Astrocyte (in vitro differentiated cells and primary cell): ENCODE measurements around the gene BCL2. TPM values are rescaled to one million over a fixed set of nuclear protein-coding genes. Genes with fewer than 3 reads are reported as not detected.

Experiments used
- DNase-seq: peaks from one replicate; pipeline ENCODE4 v3.0.0-alpha.2; 2010; ENCODE audit warnings: low read depth
- FAIRE-seq: peaks from 2 replicates; lab custom pipeline; 2011; peaks lifted over from hg19 to GRCh38; lab: Jason Lieb, UNC
- H2AFZ ChIP-seq: 2 replicates; pipeline ENCODE4 v1.6.0; 2012; ENCODE audit warnings: low read depth, low read length, inconsistent platforms
- H3K27ac ChIP-seq: 2 replicates; pipeline ENCODE4 v1.5.1; 2011; ENCODE audit warnings: low read depth, low read length, inconsistent platforms
- H3K27me3 ChIP-seq: 2 replicates; pipeline ENCODE4 v1.6.0; 2011; ENCODE audit warnings: low read length, inconsistent platforms; ENCODE audit not compliant: insufficient read depth
- H3K36me3 ChIP-seq: 2 replicates; pipeline ENCODE4 v1.5.1; 2011; ENCODE audit warnings: low read length, inconsistent platforms; ENCODE audit not compliant: insufficient read depth
- H3K4me1 ChIP-seq: 2 replicates; pipeline ENCODE4 v1.5.1; 2011; ENCODE audit warnings: low read length, inconsistent platforms; ENCODE audit not compliant: insufficient read depth
- H3K4me2 ChIP-seq: 2 replicates; pipeline ENCODE4 v1.6.0; 2012; ENCODE audit warnings: low read length, inconsistent platforms
- H3K4me3 ChIP-seq: 2 replicates; pipeline ENCODE4 v1.5.1; 2011; ENCODE audit warnings: low read depth, mild to moderate bottlenecking, low read length, inconsistent platforms; ENCODE audit not compliant: insufficient read depth
- H3K79me2 ChIP-seq: 2 replicates; pipeline ENCODE4 v1.6.0; 2012; ENCODE audit warnings: mild to moderate bottlenecking, low read length, inconsistent platforms; ENCODE audit not compliant: insufficient read depth
- H3K9ac ChIP-seq: 2 replicates; pipeline ENCODE4 v1.6.0; 2012; ENCODE audit warnings: mild to moderate bottlenecking, low read length, inconsistent platforms
- H3K9me3 ChIP-seq: 2 replicates; pipeline ENCODE4 v1.5.1; 2012; ENCODE audit warnings: low read depth, mild to moderate bottlenecking, low read length, inconsistent platforms; ENCODE audit not compliant: insufficient read depth
- H4K20me1 ChIP-seq: 2 replicates; pipeline ENCODE4 v1.6.0; 2012; ENCODE audit warnings: low read length, inconsistent platforms; ENCODE audit not compliant: insufficient read depth
- H3K27ac Mint-ChIP-seq: one replicate; pipeline ENCODE4 v1.8.0; 2021; ENCODE audit warnings: mild to moderate bottlenecking, mixed read lengths; ENCODE audit not compliant: unreplicated experiment
- H3K27me3 Mint-ChIP-seq: one replicate; pipeline ENCODE4 v1.8.0; 2021; ENCODE audit warnings: low read depth, mixed read lengths; ENCODE audit not compliant: unreplicated experiment
- H3K36me3 Mint-ChIP-seq: one replicate; pipeline ENCODE4 v1.8.0; 2021; ENCODE audit warnings: low read depth, mixed read lengths; ENCODE audit not compliant: unreplicated experiment
- H3K4me1 Mint-ChIP-seq: one replicate; pipeline ENCODE4 v1.8.0; 2021; ENCODE audit warnings: low read depth, mixed read lengths; ENCODE audit not compliant: unreplicated experiment
- H3K4me3 Mint-ChIP-seq: one replicate; pipeline ENCODE4 v1.8.0; 2021; ENCODE audit warnings: mild to moderate bottlenecking, moderate library complexity, mixed read lengths; ENCODE audit not compliant: unreplicated experiment
- H3K9me3 Mint-ChIP-seq: one replicate; pipeline ENCODE4 v1.8.0; 2021; ENCODE audit warnings: mild to moderate bottlenecking, mixed read lengths; ENCODE audit not compliant: unreplicated experiment
- CTCF ChIP-seq: IDR thresholded peaks from 2 replicates; pipeline ENCODE4 v1.5.1; 2011; ENCODE audit warnings: low read depth, mild to moderate bottlenecking, inconsistent platforms, low read length, moderate library complexity; ENCODE audit not compliant: insufficient read depth
- EZH2 ChIP-seq: IDR thresholded peaks from 2 replicates; pipeline ENCODE4 v1.6.1; 2012; ENCODE audit warnings: mild to moderate bottlenecking, low read length, inconsistent platforms; ENCODE audit not compliant: insufficient read depth
- total RNA-seq: library from RNA; stranded (reverse); gene quantifications from 2 replicates; pipeline ENCODE4 v1.2.1, GENCODE V29; 2021

BCL2 gene
- total RNA-seq, 1 donor from 2014 or later: 1.7 TPM

GRCh38 chr18:63098018-63098981 lies 221.3 kb downstream of the BCL2 start:
- H4K20me1 ChIP-seq: no peaks in the 10 kb centered on the region
- no peaks in the 10 kb centered on the region for H3K9me3 ChIP-seq
- no peak overlapping the region for H3K27ac ChIP-seq
- no peak overlapping the region for H3K27ac Mint-ChIP-seq
- H3K79me2 ChIP-seq: no peaks in the 10 kb centered on the region
- H3K9me3 Mint-ChIP-seq: peaks cover 7% of the 10 kb centered on the region
- no peaks in the 10 kb centered on the region for H3K4me1 ChIP-seq
- H3K27me3 ChIP-seq: peaks cover 3% of the 10 kb centered on the region
- no peaks in the 10 kb centered on the region for H3K36me3 ChIP-seq
- H2AFZ ChIP-seq: no peak overlapping the region
- H3K27me3 Mint-ChIP-seq: peaks cover 19% of the 10 kb centered on the region
- peaks cover 6% of the 10 kb centered on the region for H3K4me1 Mint-ChIP-seq
- FAIRE-seq (no peak), DNase-seq (no peak)
- no peak overlapping the region for H3K9ac ChIP-seq
- no peak for TF ChIP-seq EZH2
- TF ChIP-seq CTCF: no peak
- H3K4me3 Mint-ChIP-seq: no peak overlapping the region
- no peaks in the 10 kb centered on the region for H3K36me3 Mint-ChIP-seq
- no peak overlapping the region for H3K4me3 ChIP-seq
- H3K4me2 ChIP-seq: no peak overlapping the region

- no peak overlapping the region for H2AFZ ChIP-seq
- H3K4me1 ChIP-seq: no peaks in the 10 kb centered on the region
- no peak overlapping the region for H3K4me2 ChIP-seq
- H3K4me3 ChIP-seq: no peak overlapping the region
- no peaks in the 10 kb centered on the region for H3K36me3 ChIP-seq
- no peak for TF ChIP-seq EZH2
- no peak for TF ChIP-seq CTCF
- Mint-ChIP-seq H3K4me1 (peaks cover 6% of the 10 kb centered on the region), H3K27ac (no peak overlapping the region), H3K27me3 (peaks cover 24% of the 10 kb centered on the region), H3K9me3 (peaks cover 7% of the 10 kb centered on the region), H3K36me3 (no peaks in the 10 kb centered on the region), H3K4me3 (no peak overlapping the region)
- H3K27me3 ChIP-seq: peaks cover 3% of the 10 kb centered on the region
- H3K79me2 ChIP-seq: no peaks in the 10 kb centered on the region
- H4K20me1 ChIP-seq: no peaks in the 10 kb centered on the region
- no peaks in the 10 kb centered on the region for H3K9me3 ChIP-seq
- DNase-seq (no peak), FAIRE-seq (no peak)
- H3K27ac ChIP-seq: no peak overlapping the region
- no peak overlapping the region for H3K9ac ChIP-seq
Measured at GRCh38 chr18:63097178-63097577, 222.4 kb downstream of the BCL2 start.
